ENCODE data around the gene TRIM33. TPM values are rescaled to one million over a fixed set of nuclear protein-coding genes. Genes with fewer than 3 reads are reported as not detected.

The TRIM33 gene
- total RNA-seq, 4 donors from 2014 or later, result 37.5 to 48.6 (median 41.1) TPM

DNA sequence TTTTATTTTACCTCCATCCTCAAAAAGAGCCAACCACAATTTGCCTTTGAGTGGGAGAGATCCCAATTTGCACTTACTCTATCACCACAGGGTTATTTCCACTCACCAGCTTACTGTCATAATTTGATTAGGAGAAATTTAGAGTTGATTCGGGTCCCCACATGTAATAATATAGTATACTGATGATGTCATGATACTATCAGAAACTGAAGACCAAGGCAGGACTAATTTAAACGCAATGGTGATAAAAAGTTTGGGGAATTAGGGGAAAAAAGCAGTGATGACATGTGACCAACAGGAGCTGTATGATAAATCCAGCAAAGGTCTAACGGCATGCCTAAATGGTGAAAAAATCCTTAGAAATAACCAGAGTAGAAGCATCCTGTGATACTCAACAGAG lies 54.4 kb downstream of the TRIM33 start:
- no peak overlapping the region for H3K4me3 ChIP-seq (ENCODE audit: low read depth, poor library complexity, severe bottlenecking)
- no peak for TF ChIP-seq POLR2A (IDR thresholded peaks at IDR 0.05)
- TF ChIP-seq, protein P1, sequence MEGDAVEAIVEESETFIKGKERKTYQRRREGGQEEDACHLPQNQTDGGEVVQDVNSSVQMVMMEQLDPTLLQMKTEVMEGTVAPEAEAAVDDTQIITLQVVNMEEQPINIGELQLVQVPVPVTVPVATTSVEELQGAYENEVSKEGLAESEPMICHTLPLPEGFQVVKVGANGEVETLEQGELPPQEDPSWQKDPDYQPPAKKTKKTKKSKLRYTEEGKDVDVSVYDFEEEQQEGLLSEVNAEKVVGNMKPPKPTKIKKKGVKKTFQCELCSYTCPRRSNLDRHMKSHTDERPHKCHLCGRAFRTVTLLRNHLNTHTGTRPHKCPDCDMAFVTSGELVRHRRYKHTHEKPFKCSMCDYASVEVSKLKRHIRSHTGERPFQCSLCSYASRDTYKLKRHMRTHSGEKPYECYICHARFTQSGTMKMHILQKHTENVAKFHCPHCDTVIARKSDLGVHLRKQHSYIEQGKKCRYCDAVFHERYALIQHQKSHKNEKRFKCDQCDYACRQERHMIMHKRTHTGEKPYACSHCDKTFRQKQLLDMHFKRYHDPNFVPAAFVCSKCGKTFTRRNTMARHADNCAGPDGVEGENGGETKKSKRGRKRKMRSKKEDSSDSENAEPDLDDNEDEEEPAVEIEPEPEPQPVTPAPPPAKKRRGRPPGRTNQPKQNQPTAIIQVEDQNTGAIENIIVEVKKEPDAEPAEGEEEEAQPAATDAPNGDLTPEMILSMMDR (IDR thresholded peaks at IDR 0.05), result no peak
- intact Hi-C loops (cut with DNase I; ENCODE audit: low total_unique reads), result no loop called here

DNA sequence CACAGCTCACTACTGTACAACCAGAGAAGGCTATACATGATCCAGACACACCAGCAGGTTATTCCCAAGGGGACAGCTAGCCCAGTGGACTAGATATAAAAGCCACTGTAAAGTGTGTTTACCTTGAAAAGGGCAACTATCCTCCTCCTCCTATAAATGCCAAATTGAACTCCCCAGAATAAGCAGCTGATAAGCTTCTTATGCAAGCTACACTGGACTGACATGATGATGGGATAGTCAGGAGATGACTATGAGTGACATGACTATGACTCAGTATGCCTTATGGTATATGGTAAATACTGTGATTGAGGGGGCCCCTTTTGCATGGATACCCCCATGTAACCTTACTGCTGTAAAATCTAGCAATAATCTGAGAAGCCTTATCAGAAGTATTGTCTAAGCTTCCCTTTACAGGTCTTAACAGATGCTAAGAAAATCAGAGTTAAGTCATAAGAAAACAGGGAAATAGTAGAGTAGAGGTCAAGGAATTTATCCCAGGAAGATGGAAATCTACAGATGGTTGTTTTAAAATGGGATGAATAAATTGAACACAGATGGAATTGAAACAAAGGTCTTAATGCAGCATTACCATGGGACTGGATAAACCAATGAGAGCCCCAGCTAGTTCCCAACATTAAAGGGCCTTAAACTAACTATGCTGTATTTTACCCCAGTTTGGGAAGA lies 55.8 kb downstream of the TRIM33 start:
- TF ChIP-seq, protein P1 (IDR thresholded peaks at IDR 0.05), result no peak
- TF ChIP-seq POLR2A (IDR thresholded peaks at IDR 0.05), result no peak
- DNase-seq (ENCODE audit: low spot score in 2 of 2), result no peak
- intact Hi-C loops (cut with DNase I; ENCODE audit: low total_unique reads), result no loop called here
- no peak overlapping the region for H3K4me3 ChIP-seq (ENCODE audit: low read depth, poor library complexity, severe bottlenecking)

More for the DNA sequence above, 54.4 kb downstream of the TRIM33 start:
- DNase-seq (ENCODE audit: low spot score in 2 of 2), result no peak
- 94 to 96% methylated on average over 3 of the region's 3 CpGs for WGBS, 2 donors

DNA sequence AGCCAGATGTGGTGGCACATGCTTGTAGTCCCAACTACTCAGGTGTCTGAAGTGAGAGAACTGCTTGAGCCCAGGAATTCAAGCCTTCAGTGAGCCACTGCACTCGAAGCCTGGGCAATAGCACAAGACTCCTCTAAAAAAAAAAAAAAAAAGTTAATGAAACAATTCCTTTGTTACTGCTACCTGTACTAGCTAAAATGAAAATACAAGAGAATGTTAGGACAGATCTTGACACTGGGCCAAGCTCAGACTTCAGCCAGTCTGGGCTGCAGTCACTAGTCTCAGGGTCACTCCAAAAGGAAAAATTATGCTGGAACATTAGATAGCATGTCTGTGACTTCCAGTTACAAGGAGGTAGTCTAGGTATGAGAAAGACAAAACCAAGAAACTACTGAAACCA lies 56.5 kb downstream of the TRIM33 start:
- no peak for DNase-seq (ENCODE audit: low spot score in 2 of 2)
- no peak for TF ChIP-seq POLR2A (IDR thresholded peaks at IDR 0.05)
- TF ChIP-seq, protein P1 (IDR thresholded peaks at IDR 0.05), result no peak
- 96 to 100% methylated on average over 1 of the region's 1 CpG for WGBS, 2 donors
- intact Hi-C loops (cut with DNase I; ENCODE audit: low total_unique reads), result no loop called here
- H3K4me3 ChIP-seq (ENCODE audit: low read depth, poor library complexity, severe bottlenecking), result no peak overlapping the region

DNA sequence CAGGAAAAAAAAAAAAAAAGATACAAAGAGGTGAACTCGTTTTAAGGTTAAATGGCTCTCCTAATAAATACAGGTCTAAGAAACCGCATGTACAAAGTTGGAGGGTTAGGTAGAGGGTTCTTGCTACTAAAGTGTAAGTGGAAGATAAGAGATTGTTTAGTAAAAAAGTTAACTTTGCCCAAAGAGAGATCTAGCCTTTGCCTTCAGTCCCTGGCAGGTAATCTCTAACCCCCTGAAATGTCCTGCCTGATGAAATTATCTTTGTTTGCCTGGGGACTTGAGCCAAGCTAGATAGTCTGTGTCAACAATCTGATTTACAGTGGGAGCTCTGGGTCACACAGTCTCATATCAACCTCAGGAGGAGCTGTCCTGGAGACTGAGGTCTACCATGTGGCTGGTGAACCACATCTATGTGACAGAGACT lies 57.6 kb downstream of the TRIM33 start:
- 92 to 95% methylated on average over 2 of the region's 2 CpGs for WGBS, 2 donors

DNA sequence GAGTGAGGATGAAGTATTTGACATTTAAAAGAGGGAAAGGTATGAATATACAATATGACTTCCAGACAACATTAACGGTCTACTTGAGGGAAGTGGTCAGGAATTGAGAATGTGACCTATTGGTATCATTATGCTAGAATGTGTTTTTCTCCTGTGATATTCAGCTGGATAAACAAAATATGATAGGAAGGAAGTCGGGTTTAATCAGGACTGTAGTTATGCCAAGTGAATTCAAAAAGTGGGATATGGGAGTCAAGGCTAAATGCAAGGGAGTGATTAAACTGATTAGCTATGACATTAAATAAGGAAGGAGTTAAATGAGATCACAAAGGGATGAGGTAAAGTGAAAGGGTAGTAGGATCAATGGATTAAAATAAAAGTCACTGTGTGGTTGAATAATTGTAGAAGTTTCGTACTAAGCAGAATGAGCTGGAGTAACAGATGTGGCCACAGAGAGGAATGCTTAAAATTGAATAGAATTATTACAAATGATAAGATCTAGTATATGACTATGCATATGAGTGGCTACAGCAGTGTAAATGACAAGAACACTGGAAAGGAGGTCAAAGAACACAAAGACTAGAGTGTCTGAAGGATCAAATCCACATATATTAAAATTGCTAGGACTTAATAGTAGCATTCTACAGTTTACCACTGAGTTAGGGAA lies 62.5 kb downstream of the TRIM33 start:
- H3K4me3 ChIP-seq (ENCODE audit: low read depth, poor library complexity, severe bottlenecking), result no peak overlapping the region
- TF ChIP-seq, protein P1 (IDR thresholded peaks at IDR 0.05), result no peak
- no peak for TF ChIP-seq POLR2A (IDR thresholded peaks at IDR 0.05)
- no peak for DNase-seq (ENCODE audit: low spot score in 2 of 2)
- WGBS, 2 donors, result 89 to 93% methylated on average over 3 of the region's 3 CpGs
- intact Hi-C loops (cut with DNase I; ENCODE audit: low total_unique reads), result no loop called here

More for the DNA sequence above, 57.6 kb downstream of the TRIM33 start:
- no peak for DNase-seq (ENCODE audit: low spot score in 2 of 2)
- intact Hi-C loops (cut with DNase I; ENCODE audit: low total_unique reads), result no loop called here
- TF ChIP-seq, protein P1 (IDR thresholded peaks at IDR 0.05), result no peak
- TF ChIP-seq POLR2A (IDR thresholded peaks at IDR 0.05), result no peak
- H3K4me3 ChIP-seq (ENCODE audit: low read depth, poor library complexity, severe bottlenecking), result no peak overlapping the region

All from lower leg skin (tissue), 4 donors.